ENCODE results near the gene ZNF160.
"Not testable (repeated sequence)": the region's sequence is repeated elsewhere in the genome, so short reads cannot be mapped to it uniquely, and the experiment has no call there.

ZNF160 gene

GRCh38 chr19:53103234-53104203, at the start of gene ZNF160:
ZNF160 (minus strand) TSS chr19:53103422; CDS start chr19:53086276, 17,146 bp downstream.
- peak; percentile 95 for DNase-seq (ENCODE audit: low spot score)

- no peak for DNase-seq (ENCODE audit: low spot score)
Measured at GRCh38 chr19:53147645-53148044, 44.4 kb upstream of the ZNF160 start.

- no peak for DNase-seq (ENCODE audit: low spot score)
Measured at GRCh38 chr19:53140351-53140750, 37.1 kb upstream of the ZNF160 start.

DNA sequence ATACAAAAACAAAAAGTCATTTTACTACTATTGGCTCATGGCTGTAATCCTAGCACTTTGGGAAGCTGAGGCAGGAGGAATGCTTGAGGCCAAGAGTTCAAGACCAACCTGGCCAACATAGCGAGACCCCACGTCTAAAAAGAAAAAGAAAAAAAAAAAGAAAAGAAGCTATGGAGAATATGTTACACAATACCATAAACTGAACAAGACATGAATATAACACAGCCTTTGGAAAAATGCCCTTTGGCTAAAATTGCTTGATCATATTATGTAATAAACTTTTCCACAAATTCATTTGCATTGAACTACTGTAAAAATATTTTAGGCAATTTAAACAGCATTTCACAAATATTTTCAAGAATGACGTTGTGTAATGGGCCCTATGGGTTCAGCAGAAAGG, 33.2 kb upstream of the ZNF160 start:
- no peak for DNase-seq (ENCODE audit: low spot score)

DNA sequence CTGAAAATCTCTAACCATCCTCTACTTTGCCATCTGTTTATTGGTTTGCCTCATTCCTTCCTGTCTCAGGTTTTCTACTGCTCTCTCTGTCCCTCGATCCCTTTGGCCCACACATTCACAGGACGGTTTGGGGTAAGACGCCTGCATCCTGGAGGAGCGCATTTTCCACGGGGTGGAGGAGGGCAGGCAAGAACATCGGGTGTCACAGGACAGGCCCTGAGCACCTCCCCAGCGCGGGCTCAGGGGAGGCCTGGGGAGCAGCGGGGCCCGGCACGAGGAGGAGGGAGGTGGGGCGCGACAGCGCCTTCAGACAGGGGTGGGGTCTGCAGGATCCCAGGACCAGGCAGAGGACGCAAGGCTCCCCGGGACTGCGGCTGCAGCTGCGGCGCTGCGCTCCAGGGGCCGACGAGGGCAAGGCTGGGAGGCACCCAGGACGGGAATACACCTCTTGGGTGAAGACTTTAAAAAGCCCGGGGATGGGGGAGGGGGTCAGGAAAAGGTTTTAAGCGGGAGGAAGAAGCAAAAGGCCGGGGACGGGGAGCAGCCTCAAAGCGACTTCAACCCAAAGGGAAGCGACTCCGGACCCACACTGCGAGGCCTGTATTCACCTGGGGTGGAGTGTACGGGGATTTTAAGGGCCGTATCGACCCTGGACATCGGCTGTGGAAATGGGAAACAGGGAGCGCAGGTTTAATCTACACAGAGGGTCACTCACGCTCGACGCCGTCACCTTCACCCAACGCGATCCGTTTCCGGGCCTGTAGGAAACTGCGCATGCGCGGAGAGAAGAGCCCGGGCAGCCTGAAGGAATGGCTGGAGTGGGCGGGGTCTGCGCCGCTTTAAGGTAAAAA, 29.1 kb upstream of the ZNF160 start, which contains the start of gene ZNF415:
Gene ZNF415 (minus strand): TSS at position 770 of the 851 bp plus-strand sequence. CDS start 10,234 bp downstream, outside the sequence.
- DNase-seq (ENCODE audit: low spot score): peak; percentile 19

- no peak for DNase-seq (ENCODE audit: low spot score)
Measured at GRCh38 chr19:53131727-53132126, 28.5 kb upstream of the ZNF160 start.

GRCh38 chr19:53131085-53131590, 27.9 kb upstream of the ZNF160 start:
- DNase-seq (ENCODE audit: low spot score): no peak

- no peak for DNase-seq (ENCODE audit: low spot score)
Measured at GRCh38 chr19:53130506-53130905, 27.3 kb upstream of the ZNF160 start.

- DNase-seq (ENCODE audit: low spot score): not testable (repeated sequence)
Measured at GRCh38 chr19:53126733-53127526, 23.7 kb upstream of the ZNF160 start.

DNA sequence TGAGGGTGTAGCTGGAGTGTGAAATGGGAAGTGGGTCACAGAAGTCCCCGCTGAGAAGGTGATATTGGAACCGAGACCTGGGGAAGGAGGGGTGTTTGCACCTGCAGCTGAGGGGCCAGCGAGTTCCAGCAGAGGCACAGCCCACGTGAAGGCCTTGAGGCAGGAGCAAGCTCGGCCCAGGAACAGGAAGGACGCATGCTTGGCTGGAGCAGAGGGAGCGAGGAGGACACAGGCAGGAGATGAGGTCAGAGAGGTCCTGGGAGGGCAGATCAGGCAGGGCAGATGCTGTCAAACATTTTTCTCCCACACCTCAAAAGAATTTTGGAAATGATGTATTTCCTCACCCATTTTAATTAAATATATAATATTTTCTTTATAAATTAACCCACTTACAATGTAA, 20.2 kb upstream of the ZNF160 start:
- no peak for DNase-seq (ENCODE audit: low spot score)

- DNase-seq (ENCODE audit: low spot score): no peak
Measured at GRCh38 chr19:53112286-53112685, 9.1 kb upstream of the ZNF160 start.

- no peak for DNase-seq (ENCODE audit: low spot score)
Measured at GRCh38 chr19:53109527-53109926, 6.3 kb upstream of the ZNF160 start.

GRCh38 chr19:53102756-53103233, 427 bp downstream of the ZNF160 start:
- DNase-seq (ENCODE audit: low spot score): peak; percentile 49

DNA sequence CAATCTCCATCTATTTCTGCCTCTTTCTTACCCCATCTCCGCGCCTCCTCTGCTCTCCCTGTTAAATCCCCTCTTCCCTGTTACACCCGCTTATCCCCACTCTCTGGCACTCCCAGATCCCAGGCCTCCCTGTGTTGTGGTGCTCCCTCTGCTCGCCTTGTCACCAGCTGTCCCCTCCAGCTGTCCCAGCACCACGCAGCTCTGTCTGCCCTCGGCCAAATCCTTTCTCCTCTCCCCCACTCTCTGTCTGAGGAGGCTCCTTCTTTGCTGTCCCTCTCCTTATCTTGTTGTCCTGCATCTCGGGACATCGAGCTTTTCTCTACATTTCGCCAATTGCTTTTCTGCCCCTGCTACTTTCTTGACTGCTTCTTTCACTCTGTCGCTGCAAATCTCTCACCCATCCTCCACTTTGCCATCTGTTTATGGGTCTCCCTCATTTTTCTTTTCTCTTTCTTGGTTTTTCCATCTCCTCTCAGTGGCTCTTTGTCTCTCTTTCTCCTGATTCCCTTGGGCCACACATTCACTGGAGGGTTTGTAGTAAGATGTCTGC, 941 bp downstream of the ZNF160 start:
- DNase-seq (ENCODE audit: low spot score): no peak

DNA sequence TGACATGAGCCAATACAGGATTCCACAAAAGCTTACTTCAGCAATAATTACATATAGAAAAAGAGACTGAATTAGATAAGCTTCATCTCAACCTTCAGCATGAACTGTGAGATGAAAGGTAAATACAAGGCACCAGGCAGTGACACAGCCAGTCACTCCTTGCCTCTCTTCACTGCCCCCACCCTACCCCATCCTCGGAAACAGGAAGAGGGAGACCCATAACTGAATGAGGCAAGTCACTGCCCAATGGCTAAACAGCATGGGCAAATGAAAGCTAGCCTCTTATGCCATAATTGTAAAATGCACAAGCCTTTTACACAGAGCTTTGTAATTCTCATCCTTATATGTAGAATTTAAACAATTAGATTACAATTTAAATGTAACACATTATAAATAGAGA, 1.7 kb downstream of the ZNF160 start:
- DNase-seq (ENCODE audit: low spot score): no peak

DNA sequence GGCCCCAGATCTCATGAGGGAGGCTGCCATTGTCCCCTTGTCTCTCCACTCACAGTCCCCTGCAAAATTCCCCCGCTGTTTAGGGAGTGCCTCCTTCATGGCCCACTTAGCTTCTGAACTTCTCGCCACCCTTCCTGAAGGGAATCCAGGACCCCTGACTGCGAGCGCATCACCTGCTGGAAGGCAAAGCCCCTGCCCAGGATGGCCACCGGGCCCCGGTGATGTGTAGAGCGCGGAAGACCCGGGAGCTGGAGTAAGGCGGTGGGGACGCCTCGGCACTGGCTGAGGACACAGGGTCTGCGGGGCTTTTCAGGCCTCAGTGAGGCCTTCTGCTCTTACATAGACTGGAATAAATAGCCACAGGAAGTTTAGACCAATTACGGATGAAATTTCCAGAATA, 4.7 kb downstream of the ZNF160 start:
- not testable (repeated sequence) for DNase-seq (ENCODE audit: low spot score)

DNA sequence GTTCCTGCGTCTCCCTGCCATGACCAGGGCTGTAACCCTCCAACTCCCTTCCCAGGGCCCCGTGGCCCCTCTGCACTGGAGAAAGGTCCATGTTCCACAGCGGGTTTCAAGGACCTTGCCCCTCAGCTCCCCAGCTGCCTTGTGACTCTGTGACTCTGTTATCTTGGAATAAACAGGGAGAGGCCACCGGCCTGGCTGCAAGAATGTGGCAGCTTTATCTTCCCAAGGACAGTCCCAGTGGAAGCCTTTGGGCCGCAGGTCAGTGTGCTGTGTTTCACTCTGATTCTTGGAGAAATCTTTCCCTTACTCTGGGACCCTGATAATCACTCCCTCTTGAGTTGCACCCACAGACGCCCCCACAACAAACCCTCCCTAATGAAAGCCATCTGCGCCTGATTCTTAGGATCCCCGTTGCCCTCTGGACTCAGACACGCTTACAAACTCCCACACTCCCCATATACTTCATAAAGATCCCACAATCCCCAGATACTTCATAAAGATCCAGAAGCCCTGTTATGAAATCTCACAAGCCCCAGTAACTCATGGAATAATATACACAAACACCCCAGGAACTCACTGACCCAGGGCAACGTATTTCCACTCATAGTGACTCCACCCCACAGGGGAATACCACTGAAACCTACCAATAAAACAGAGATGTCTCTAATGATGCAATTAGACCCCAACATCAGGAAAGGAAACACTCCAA, 6.1 kb downstream of the ZNF160 start:
- DNase-seq (ENCODE audit: low spot score): not testable (repeated sequence)

GRCh38 chr19:53096579-53096978, 6.6 kb downstream of the ZNF160 start:
- DNase-seq (ENCODE audit: low spot score): not testable (repeated sequence)

DNA sequence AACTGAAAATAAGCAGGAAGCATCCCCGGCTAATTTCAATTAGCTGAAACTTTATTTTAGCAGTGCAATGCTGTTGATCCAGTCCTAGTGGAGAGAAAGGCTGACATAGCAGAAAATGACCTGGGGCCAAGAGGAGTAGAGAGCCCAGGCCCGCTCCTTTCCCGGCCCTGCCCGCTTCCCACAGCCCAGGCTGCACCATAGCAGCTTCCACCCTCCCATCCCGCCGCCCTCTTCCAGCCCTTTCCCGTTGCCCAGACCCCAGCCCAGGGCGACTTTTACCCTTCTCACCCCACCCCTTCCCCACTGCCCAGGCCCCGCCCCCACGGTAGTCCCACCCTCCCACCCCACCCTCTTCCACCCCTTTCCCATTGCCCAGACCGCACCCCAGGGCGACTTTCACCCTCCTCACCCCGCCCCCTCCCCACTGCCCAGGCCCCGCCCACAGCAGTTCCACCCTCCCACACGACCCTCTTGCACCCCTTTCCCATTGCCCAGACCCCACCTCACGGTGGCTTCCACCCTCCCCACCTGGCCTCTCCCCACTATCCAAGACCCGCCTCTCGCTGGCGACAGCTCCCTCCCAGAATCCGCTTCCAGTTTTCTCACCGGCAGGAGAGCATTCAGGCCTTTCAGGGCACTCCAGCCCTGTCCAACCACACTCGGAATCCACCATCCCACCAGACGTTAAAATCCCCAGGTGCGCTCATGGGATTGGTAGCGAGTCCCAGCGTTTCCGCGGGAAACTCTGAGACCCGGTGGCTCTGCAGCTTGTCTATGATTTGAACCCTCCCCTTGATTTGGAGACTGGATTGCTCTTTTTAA, 8.3 kb downstream of the ZNF160 start:
- DNase-seq (ENCODE audit: low spot score): no peak

- no peak for DNase-seq (ENCODE audit: low spot score)
Measured at GRCh38 chr19:53092723-53093122, 10.5 kb downstream of the ZNF160 start.

Measured in HuH-7.5 (cell line).